ENCODE results near the gene IRX2.

IRX2 gene

DNA sequence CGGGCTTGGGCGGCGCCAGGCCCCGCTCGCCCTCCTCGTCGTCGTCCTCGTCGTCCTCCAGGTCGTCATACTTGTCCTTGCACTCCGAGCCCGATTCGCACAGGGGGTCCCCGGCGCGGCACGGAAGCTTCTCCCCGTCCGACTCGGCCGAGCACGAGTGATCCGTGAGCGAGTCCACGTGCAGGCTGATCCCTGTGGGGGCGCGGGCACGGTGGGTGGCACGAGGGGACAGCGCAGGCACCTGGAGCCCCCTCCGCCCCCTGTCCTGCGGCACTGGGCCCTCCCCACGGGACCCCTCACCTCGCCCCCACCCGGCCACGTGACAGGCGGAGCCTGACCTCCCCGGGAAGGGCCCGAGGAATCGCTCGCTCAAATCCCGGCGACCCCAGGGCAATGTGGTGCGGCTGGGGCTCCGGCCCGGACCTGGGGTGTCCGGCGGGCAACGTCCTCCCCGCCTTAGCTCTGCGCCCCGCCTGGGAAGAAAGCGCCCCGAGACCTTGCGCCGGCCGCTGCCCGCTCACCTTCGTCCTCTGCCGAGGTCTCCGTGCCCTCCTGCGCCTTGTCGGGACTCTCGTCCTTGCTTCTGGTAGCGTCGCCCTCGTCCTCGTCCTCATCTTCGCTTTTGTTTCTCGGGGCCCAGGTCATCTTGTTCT, 2.5 kb downstream of the IRX2 start:
- H3K9me2 ChIP-seq (replicated peaks; ENCODE audit: insufficient read depth, low read length) = no peaks in the 10 kb centered on the region
- TF ChIP-seq EZH2phosphoT487 (IDR thresholded peaks at IDR 0.05; ENCODE audit: low read length) = no peak
- no peak for TF ChIP-seq EZH2 (optimal IDR thresholded peaks at IDR 0.05; ENCODE audit: low read depth, low read length)
- TF ChIP-seq, protein P1, sequence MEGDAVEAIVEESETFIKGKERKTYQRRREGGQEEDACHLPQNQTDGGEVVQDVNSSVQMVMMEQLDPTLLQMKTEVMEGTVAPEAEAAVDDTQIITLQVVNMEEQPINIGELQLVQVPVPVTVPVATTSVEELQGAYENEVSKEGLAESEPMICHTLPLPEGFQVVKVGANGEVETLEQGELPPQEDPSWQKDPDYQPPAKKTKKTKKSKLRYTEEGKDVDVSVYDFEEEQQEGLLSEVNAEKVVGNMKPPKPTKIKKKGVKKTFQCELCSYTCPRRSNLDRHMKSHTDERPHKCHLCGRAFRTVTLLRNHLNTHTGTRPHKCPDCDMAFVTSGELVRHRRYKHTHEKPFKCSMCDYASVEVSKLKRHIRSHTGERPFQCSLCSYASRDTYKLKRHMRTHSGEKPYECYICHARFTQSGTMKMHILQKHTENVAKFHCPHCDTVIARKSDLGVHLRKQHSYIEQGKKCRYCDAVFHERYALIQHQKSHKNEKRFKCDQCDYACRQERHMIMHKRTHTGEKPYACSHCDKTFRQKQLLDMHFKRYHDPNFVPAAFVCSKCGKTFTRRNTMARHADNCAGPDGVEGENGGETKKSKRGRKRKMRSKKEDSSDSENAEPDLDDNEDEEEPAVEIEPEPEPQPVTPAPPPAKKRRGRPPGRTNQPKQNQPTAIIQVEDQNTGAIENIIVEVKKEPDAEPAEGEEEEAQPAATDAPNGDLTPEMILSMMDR (IDR thresholded peaks at IDR 0.05; ENCODE audit: low read length) = no peak
- no peaks in the 10 kb centered on the region for H3F3A ChIP-seq (ENCODE audit: insufficient read depth, low read length)
- H2AFZ ChIP-seq (ENCODE audit: low read length) = no peak overlapping the region
- H3K4me3 ChIP-seq (ENCODE audit: low read length) = no peak overlapping the region
- no peaks in the 10 kb centered on the region for H4K20me1 ChIP-seq (ENCODE audit: insufficient read depth, low read length)
- no peaks in the 10 kb centered on the region for H3K9me3 ChIP-seq (replicated peaks; ENCODE audit: insufficient read depth, low read length)
- no peak overlapping the region for H3K9ac ChIP-seq (ENCODE audit: low read length)
- H3K4me2 ChIP-seq (ENCODE audit: low read depth, low read length) = no peak overlapping the region
- H3K4me1 ChIP-seq (ENCODE audit: low read length) = no peaks in the 10 kb centered on the region
- no peaks in the 10 kb centered on the region for H3K79me2 ChIP-seq (ENCODE audit: low read length)
- no peak overlapping the region for H3K27ac ChIP-seq (ENCODE audit: low read length)
- H3K36me3 ChIP-seq (replicated peaks; ENCODE audit: insufficient read depth, low read length) = no peaks in the 10 kb centered on the region
- H3K27me3 ChIP-seq (replicated peaks; ENCODE audit: insufficient read depth, low read length) = no peaks in the 10 kb centered on the region
- DNase-seq = no peak

DNA sequence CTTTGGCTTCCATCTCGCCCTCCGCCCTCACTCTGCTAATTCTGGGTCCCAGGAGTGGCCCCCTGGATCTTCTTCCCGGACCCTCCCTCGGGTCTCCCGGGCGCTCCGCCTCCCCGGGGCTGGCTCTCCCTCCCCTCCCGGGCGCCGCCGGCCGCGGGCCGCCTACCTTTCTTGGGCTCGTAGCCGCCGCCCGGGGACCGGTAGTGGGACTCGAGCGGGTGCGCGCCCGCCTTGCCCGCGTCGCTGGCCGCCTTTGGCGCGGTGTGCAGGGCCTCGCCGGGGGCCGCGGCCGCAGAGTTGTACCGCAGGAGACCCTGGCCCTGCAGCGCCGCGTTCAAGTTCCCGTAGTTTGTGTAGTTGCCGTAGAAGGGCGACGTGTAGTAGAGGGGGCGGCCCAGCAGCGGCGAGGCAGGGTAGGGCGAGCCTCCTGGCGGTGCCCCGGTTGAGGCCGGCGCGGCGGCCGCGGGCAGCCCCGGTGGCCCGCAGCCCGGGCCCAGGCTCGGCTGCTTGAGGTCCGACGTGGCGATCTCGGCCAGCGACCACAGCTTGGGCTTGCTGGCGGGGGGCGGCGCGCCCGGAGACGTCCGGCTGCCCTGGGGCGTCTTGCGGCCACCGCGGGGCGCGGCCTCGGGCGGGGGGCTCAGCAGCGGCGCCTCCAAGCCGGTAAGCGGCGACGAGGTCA, 3.2 kb downstream of the IRX2 start:
- no peaks in the 10 kb centered on the region for H3K27me3 ChIP-seq (replicated peaks; ENCODE audit: insufficient read depth, low read length)
- H3K36me3 ChIP-seq (replicated peaks; ENCODE audit: insufficient read depth, low read length) = no peaks in the 10 kb centered on the region
- no peak for DNase-seq

DNA sequence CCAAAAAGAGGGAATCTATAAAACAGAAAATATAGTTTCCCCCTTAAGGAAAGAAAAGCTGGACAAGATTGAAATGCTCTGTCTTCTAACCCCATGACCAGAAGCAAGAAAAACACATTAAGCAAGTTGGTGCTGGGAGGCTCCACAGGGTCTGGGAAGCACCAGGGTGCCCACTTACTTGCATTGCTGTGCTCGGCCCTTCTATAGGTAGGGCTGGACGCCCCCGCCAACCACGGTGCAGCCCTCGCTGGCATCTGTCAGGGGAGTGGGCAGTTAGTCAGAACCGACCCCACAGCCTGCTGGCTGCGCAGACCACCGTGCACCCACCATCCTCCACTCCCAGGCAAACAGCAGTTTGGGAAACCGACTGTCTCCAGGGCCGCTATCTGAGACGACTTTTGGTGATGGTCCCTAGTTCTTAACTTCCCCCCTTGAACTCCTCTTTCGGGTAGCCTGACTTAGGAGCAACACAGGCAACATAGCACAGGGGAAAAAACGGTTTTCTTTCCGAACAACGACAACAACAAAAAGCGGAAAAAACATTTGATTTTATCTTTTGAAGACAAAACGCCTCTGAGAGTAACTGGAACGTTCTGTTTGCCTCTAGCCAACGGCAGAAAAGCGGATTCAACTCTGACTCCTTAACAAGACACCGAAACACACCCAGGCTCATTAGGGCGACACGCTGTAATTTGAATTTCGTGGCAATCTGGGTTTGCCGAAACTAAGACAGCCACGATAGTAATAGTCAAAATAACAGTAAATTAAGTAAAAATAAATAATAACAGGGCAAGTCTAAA, 3.9 kb downstream of the IRX2 start:
- Histone ChIP-seq H3K9ac (ENCODE audit: low read length) (no peak overlapping the region), H3K36me3 (replicated peaks; ENCODE audit: insufficient read depth, low read length) (no peaks in the 10 kb centered on the region), H3K4me3 (ENCODE audit: low read length) (no peak overlapping the region), H3K9me2 (replicated peaks; ENCODE audit: insufficient read depth, low read length) (no peaks in the 10 kb centered on the region), H2AFZ (ENCODE audit: low read length) (no peak overlapping the region), H3K27ac (ENCODE audit: low read length) (no peak overlapping the region), H4K20me1 (ENCODE audit: insufficient read depth, low read length) (no peaks in the 10 kb centered on the region), H3K4me2 (ENCODE audit: low read depth, low read length) (no peak overlapping the region), H3K79me2 (ENCODE audit: low read length) (no peaks in the 10 kb centered on the region), H3F3A (ENCODE audit: insufficient read depth, low read length) (no peaks in the 10 kb centered on the region), H3K9me3 (replicated peaks; ENCODE audit: insufficient read depth, low read length) (no peaks in the 10 kb centered on the region), H3K27me3 (replicated peaks; ENCODE audit: insufficient read depth, low read length) (no peaks in the 10 kb centered on the region), H3K4me1 (ENCODE audit: low read length) (no peaks in the 10 kb centered on the region)
- DNase-seq = no peak
- TF ChIP-seq EZH2 (optimal IDR thresholded peaks at IDR 0.05; ENCODE audit: low read depth, low read length) = no peak

More for the DNA sequence above, 3.2 kb downstream of the IRX2 start:
- Histone ChIP-seq H3K9me2 (replicated peaks; ENCODE audit: insufficient read depth, low read length) (no peaks in the 10 kb centered on the region), H3F3A (ENCODE audit: insufficient read depth, low read length) (no peaks in the 10 kb centered on the region), H3K27ac (ENCODE audit: low read length) (no peak overlapping the region), H3K4me1 (ENCODE audit: low read length) (no peaks in the 10 kb centered on the region), H3K9me3 (replicated peaks; ENCODE audit: insufficient read depth, low read length) (no peaks in the 10 kb centered on the region), H3K4me3 (ENCODE audit: low read length) (no peak overlapping the region), H4K20me1 (ENCODE audit: insufficient read depth, low read length) (no peaks in the 10 kb centered on the region), H3K9ac (ENCODE audit: low read length) (no peak overlapping the region), H3K4me2 (ENCODE audit: low read depth, low read length) (no peak overlapping the region), H3K79me2 (ENCODE audit: low read length) (no peaks in the 10 kb centered on the region), H2AFZ (ENCODE audit: low read length) (no peak overlapping the region)
- TF ChIP-seq EZH2phosphoT487 (IDR thresholded peaks at IDR 0.05; ENCODE audit: low read length) (no peak), EZH2 (optimal IDR thresholded peaks at IDR 0.05; ENCODE audit: low read depth, low read length) (no peak)
- TF ChIP-seq, protein P1 (IDR thresholded peaks at IDR 0.05; ENCODE audit: low read length) = no peak
